ENCODE data around the gene ZDHHC7. TPM values are rescaled to one million over a fixed set of nuclear protein-coding genes. Genes with fewer than 3 reads are reported as not detected.

Gene ZDHHC7
- total RNA-seq, 3 donors from 2014 or later, result 38.7 to 69.6 (median 41.1) TPM

DNA sequence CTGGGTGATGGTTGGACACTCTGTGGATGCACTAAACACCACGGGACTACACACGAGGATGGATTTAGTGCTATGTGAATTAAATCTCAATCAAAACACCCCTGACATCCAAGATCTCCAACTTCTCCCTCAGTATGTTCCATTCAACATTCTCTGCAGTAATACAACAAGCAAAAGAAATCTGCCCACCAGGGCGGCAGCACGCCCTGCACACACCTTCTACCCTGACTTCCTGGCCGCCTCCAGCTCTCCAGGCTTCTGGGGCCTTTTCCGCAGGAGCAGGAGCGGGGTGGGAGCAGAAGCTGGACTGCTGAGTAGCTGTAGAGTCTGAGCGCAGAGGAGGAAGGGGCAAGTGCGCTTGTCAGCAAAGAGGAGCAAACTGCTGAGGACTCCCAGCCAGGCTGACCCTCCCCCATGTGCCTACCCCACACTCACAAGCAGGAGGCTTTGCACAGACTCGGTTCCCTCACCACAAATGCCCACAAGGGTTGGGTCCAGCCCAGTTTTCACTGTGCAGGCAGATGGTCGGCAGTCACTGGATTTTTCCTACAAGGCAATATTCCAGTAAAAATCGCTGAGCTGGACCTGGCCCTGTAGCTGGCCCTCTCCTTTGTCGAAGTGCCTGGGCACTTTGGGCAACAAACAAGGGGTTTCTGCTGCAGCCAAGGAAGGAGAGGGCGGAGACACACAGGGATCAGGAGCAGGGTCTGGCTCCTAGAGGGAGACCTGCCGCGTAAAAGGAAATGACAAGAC, 22.8 kb downstream of the ZDHHC7 start:
- no peaks in the 10 kb centered on the region for H3K4me1 ChIP-seq
- DNase-seq (ENCODE audit: low spot score in 2 of 2), result no peak
- H3K27ac ChIP-seq, result no peak overlapping the region
- TF ChIP-seq POLR2A (IDR thresholded peaks at IDR 0.05), result no peak
- no peak for TF ChIP-seq POLR2AphosphoS5 (IDR thresholded peaks at IDR 0.05)
- TF ChIP-seq, protein P1, sequence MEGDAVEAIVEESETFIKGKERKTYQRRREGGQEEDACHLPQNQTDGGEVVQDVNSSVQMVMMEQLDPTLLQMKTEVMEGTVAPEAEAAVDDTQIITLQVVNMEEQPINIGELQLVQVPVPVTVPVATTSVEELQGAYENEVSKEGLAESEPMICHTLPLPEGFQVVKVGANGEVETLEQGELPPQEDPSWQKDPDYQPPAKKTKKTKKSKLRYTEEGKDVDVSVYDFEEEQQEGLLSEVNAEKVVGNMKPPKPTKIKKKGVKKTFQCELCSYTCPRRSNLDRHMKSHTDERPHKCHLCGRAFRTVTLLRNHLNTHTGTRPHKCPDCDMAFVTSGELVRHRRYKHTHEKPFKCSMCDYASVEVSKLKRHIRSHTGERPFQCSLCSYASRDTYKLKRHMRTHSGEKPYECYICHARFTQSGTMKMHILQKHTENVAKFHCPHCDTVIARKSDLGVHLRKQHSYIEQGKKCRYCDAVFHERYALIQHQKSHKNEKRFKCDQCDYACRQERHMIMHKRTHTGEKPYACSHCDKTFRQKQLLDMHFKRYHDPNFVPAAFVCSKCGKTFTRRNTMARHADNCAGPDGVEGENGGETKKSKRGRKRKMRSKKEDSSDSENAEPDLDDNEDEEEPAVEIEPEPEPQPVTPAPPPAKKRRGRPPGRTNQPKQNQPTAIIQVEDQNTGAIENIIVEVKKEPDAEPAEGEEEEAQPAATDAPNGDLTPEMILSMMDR (IDR thresholded peaks at IDR 0.05), result no peak
- no peaks in the 10 kb centered on the region for H3K9me3 ChIP-seq
- H3K27me3 ChIP-seq, result no peaks in the 10 kb centered on the region
- H3K36me3 ChIP-seq, result peaks cover 6% of the 10 kb centered on the region
- H3K4me3 ChIP-seq, result no peak overlapping the region
- intact Hi-C loops (cut with DNase I; ENCODE audit: low total_unique reads), result loop anchor here (5.0 kb wide), 1 partner anchor 994 kb away; no protein-coding TSS in a partner anchor

DNA sequence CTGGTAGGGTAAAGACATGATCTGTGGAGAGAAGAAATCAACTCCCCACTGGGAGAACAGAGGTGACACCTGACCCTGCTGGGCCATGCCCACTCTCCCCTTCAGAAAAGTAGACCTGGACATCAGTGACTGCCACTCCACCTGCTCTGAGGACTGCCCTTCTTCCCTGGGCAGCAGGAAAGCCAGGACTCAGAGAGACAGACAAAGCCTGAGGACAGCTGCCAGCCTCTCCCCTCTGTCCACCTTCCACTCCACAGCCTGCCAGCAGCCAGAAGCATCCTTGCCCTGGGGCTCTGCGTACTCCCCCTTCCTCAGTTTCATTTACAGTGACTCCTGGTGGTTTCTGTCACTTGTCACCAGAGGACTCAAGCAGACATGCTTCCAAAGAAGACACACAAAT, 24.5 kb downstream of the ZDHHC7 start:
- Histone ChIP-seq H3K9me3 (no peaks in the 10 kb centered on the region), H3K27me3 (no peaks in the 10 kb centered on the region), H3K4me3 (no peak overlapping the region), H3K36me3 (peaks cover 6% of the 10 kb centered on the region), H3K4me1 (no peaks in the 10 kb centered on the region), H3K27ac (peak overlapping the region in 1 of 2 donors; percentile 56)
- DNase-seq (ENCODE audit: low spot score in 2 of 2), result no peak
- TF ChIP-seq POLR2AphosphoS5 (IDR thresholded peaks at IDR 0.05) (no peak), POLR2A (IDR thresholded peaks at IDR 0.05) (no peak)
- TF ChIP-seq, protein P1 (IDR thresholded peaks at IDR 0.05), result no peak
- intact Hi-C loops (cut with DNase I; ENCODE audit: low total_unique reads), result loop anchor here (5.0 kb wide), 1 partner anchor 995 kb away; no protein-coding TSS in a partner anchor

DNA sequence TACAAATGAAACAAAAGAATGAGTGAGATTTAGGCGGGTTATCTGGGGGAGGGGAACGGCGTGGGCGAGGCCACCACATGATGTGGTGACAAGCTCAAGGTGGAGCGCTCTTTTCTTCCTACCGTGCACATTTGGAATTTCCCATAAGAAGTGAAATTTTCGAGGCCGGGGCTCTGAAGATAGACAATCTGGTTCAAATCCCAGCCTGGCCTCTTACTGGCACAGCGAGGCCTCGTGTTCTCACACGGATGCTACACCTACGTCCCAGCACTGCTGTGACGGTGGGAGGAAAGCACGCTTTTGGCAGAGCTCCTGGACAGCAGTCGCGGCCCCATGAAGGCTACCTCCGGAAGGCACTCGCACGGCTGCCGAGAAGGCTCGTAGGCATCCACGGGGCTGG, 25.2 kb downstream of the ZDHHC7 start:
- Histone ChIP-seq H3K36me3 (peaks cover 6% of the 10 kb centered on the region), H3K4me3 (no peak overlapping the region), H3K4me1 (no peaks in the 10 kb centered on the region), H3K9me3 (no peaks in the 10 kb centered on the region), H3K27ac (peak overlapping the region; percentile 17 to 56), H3K27me3 (no peaks in the 10 kb centered on the region)
- DNase-seq (ENCODE audit: low spot score in 2 of 2), result no peak
- intact Hi-C loops (cut with DNase I; ENCODE audit: low total_unique reads), result loop anchor here (5.0 kb wide), 1 partner anchor 996 kb away; no protein-coding TSS in a partner anchor
- TF ChIP-seq, protein P1 (IDR thresholded peaks at IDR 0.05), result no peak
- no peak for TF ChIP-seq POLR2A (IDR thresholded peaks at IDR 0.05)
- no peak for TF ChIP-seq POLR2AphosphoS5 (IDR thresholded peaks at IDR 0.05)

DNA sequence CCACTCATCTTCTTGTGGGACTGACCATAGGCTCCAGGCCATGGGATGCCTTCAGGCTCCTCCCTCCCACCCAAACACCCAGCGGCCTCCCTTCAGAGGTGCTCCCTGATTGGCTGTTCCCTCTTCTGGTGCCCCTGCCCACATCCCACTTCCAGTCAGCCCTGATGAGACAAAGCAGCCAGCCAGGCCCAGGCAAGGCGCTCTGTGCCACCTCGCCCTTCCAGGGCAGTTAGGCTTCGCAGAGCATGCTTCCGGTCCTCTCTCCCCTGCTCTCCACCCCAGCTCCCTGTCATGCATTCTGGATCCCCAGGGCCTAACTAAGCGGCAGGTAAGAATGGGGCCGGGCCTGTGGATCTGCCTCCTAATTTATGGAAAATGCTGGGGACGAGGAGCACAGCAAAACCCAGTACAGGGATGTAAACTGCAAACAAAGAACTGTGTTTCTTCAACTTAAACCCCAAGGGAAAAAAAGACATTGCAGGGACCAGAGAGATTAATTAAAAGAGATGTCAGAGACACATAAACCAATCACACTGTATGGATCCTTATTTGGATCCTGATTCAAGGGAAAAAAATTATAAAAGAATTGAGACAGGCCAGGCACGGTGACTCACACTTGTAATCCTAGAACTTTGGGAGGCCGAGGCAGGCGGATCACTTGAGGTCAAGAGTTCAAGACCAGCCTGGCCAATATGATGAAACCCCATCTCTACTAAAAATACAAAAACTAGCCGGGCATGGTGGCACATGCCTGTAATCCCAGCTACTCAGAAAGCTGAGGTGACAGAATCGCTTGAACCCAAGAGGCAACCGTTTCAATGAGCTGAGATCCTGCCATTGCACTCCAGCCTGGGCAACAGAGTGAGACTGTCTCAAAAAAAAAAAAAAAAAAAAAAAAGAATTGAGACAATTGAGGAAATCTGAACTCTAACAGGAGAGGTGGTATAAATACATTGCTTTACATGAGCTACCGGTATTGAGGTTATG, 26.0 kb downstream of the ZDHHC7 start:
- no peak overlapping the region for H3K4me3 ChIP-seq
- H3K4me1 ChIP-seq, result no peaks in the 10 kb centered on the region
- DNase-seq (ENCODE audit: low spot score in 2 of 2), result no peak
- H3K27ac ChIP-seq, result no peak overlapping the region
- intact Hi-C loops (cut with DNase I; ENCODE audit: low total_unique reads), result loop anchor here (5.0 kb wide), 1 partner anchor 997 kb away; no protein-coding TSS in a partner anchor
- peaks cover 6% of the 10 kb centered on the region for H3K36me3 ChIP-seq
- TF ChIP-seq POLR2AphosphoS5 (IDR thresholded peaks at IDR 0.05), result no peak
- TF ChIP-seq POLR2A (IDR thresholded peaks at IDR 0.05), result no peak
- TF ChIP-seq, protein P1 (IDR thresholded peaks at IDR 0.05), result no peak
- no peaks in the 10 kb centered on the region for H3K9me3 ChIP-seq
- H3K27me3 ChIP-seq, result no peaks in the 10 kb centered on the region
